ENCODE results near the gene GABBR2. TPM values are rescaled to one million over a fixed set of nuclear protein-coding genes. Genes with fewer than 3 reads are reported as not detected.
"Not testable (repeated sequence)": the region's sequence is repeated elsewhere in the genome, so short reads cannot be mapped to it uniquely, and the experiment has no call there.

The GABBR2 gene
- total RNA-seq, 4 donors from 2014 or later: not detected

- no peak for TF ChIP-seq CTCF (IDR thresholded peaks at IDR 0.05)
- no peak for DNase-seq (ENCODE audit: low spot score)
- ATAC-seq (ENCODE audit: low FRiP score): no peak
Measured at GRCh38 chr9:98289614-98290201, 419.0 kb downstream of the GABBR2 start.

- TF ChIP-seq CTCF (IDR thresholded peaks at IDR 0.05): no peak
- no peak for ATAC-seq (ENCODE audit: low FRiP score)
- DNase-seq (ENCODE audit: low spot score): no peak
Measured at GRCh38 chr9:98288881-98289280, 419.9 kb downstream of the GABBR2 start.

GRCh38 chr9:98287384-98287783 lies 421.4 kb downstream of the GABBR2 start:
- ATAC-seq (ENCODE audit: low FRiP score) (no peak), DNase-seq (ENCODE audit: low spot score) (no peak)
- TF ChIP-seq CTCF (IDR thresholded peaks at IDR 0.05): no peak

- TF ChIP-seq CTCF (IDR thresholded peaks at IDR 0.05): no peak
- no peak for ATAC-seq (ENCODE audit: low FRiP score)
- no peak for DNase-seq (ENCODE audit: low spot score)
Measured at GRCh38 chr9:98285446-98285845, 423.3 kb downstream of the GABBR2 start.

- ATAC-seq (ENCODE audit: low FRiP score) (no peak), DNase-seq (ENCODE audit: low spot score) (no peak)
- TF ChIP-seq CTCF (IDR thresholded peaks at IDR 0.05): no peak
Measured at GRCh38 chr9:98284754-98285153, 424.0 kb downstream of the GABBR2 start.

- not testable (repeated sequence) for ATAC-seq (ENCODE audit: low FRiP score); DNase-seq (ENCODE audit: low spot score)
Measured at GRCh38 chr9:98283143-98283542, 425.6 kb downstream of the GABBR2 start.

- ATAC-seq (ENCODE audit: low FRiP score) (no peak), DNase-seq (ENCODE audit: low spot score) (no peak)
- TF ChIP-seq CTCF (IDR thresholded peaks at IDR 0.05): no peak
Measured at GRCh38 chr9:98281281-98281680, 427.5 kb downstream of the GABBR2 start.

GRCh38 chr9:98280574-98280973 lies 428.2 kb downstream of the GABBR2 start:
- no peak for ATAC-seq (ENCODE audit: low FRiP score)
- TF ChIP-seq CTCF (IDR thresholded peaks at IDR 0.05): no peak

More at GRCh38 chr9:98280574-98280973, 428.2 kb downstream of the GABBR2 start:
- no peak for DNase-seq (ENCODE audit: low spot score)

All from omental fat pad (tissue), 4 donors.